NCI-H748 treated with DMSO at 0.1 percent for 48 hours (cell line): ENCODE results near the gene METTL8.
"Not testable (repeated sequence)": the region's sequence is repeated elsewhere in the genome, so short reads cannot be mapped to it uniquely, and the experiment has no call there.

Source experiments
- DNase-seq: peaks from one replicate; lab custom pipeline; 2025; lab: John Stamatoyannopoulos, UW

The METTL8 gene

GRCh38 chr2:171401947-171402346 lies 31.8 kb downstream of the METTL8 start:
- DNase-seq: no peak

GRCh38 chr2:171400395-171400794 lies 33.4 kb downstream of the METTL8 start:
- DNase-seq: no peak

GRCh38 chr2:171399292-171399691 lies 34.5 kb downstream of the METTL8 start:
- no peak for DNase-seq

GRCh38 chr2:171394164-171394740 lies 39.5 kb downstream of the METTL8 start:
- no peak for DNase-seq

- no peak for DNase-seq
Measured at GRCh38 chr2:171393487-171393886, 40.3 kb downstream of the METTL8 start.

GRCh38 chr2:171391532-171391931 lies 42.3 kb downstream of the METTL8 start:
- DNase-seq: no peak

GRCh38 chr2:171390941-171391516 lies 42.8 kb downstream of the METTL8 start:
- no peak for DNase-seq

- no peak for DNase-seq
Measured at GRCh38 chr2:171389780-171390179, 44.0 kb downstream of the METTL8 start.

GRCh38 chr2:171389325-171389724 lies 44.5 kb downstream of the METTL8 start:
- DNase-seq: no peak

GRCh38 chr2:171387052-171387451 lies 46.7 kb downstream of the METTL8 start:
- DNase-seq: no peak

- no peak for DNase-seq
Measured at GRCh38 chr2:171386627-171387026, 47.2 kb downstream of the METTL8 start.

GRCh38 chr2:171383134-171383533 lies 50.7 kb downstream of the METTL8 start:
- no peak for DNase-seq

- DNase-seq: not testable (repeated sequence)
Measured at GRCh38 chr2:171382175-171382574, 51.6 kb downstream of the METTL8 start.

- DNase-seq: not testable (repeated sequence)
Measured at GRCh38 chr2:171377852-171378251, 55.9 kb downstream of the METTL8 start.

GRCh38 chr2:171367692-171368091 lies 66.1 kb downstream of the METTL8 start:
- DNase-seq: no peak

GRCh38 chr2:171365778-171366177 lies 68.0 kb downstream of the METTL8 start:
- no peak for DNase-seq

GRCh38 chr2:171365232-171365631 lies 68.6 kb downstream of the METTL8 start:
- no peak for DNase-seq

- no peak for DNase-seq
Measured at GRCh38 chr2:171362396-171362795, 71.4 kb downstream of the METTL8 start.

- no peak for DNase-seq
Measured at GRCh38 chr2:171360905-171361304, 72.9 kb downstream of the METTL8 start.

GRCh38 chr2:171353746-171354145 lies 80.0 kb downstream of the METTL8 start:
- DNase-seq: not testable (repeated sequence)

- DNase-seq: no peak
Measured at GRCh38 chr2:171348056-171348455, 85.7 kb downstream of the METTL8 start.

- DNase-seq: no peak
Measured at GRCh38 chr2:171347591-171348032, 86.2 kb downstream of the METTL8 start.

GRCh38 chr2:171346723-171347557 lies 86.8 kb downstream of the METTL8 start:
- DNase-seq: no peak
